ENCODE measurements around the gene ELF1.

DNA sequence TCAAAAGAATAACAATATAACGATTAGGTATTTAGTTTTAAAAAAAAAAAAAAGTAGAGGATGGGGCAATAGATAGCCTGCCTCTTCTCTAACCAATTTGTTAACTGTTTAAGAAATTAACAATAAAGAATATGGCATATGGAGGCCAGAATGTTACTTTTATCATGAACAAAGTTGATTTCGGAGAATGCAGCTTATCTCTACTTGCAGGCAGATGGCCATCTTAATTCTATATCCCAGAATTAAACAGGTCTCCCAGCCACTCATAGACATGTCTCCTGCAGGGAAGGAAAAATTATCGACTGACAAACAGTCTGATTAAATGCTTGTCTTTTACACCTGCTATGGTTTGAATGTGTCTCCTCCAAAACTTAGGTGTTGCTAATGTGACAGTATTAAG, 133.1 kb downstream of the ELF1 start:
- TF ChIP-seq ZNF396 (CRISPR knock-in tag; IDR thresholded peaks at IDR 0.05; ENCODE audit: borderline replicate concordance), result no peak
- TF ChIP-seq, protein P1, sequence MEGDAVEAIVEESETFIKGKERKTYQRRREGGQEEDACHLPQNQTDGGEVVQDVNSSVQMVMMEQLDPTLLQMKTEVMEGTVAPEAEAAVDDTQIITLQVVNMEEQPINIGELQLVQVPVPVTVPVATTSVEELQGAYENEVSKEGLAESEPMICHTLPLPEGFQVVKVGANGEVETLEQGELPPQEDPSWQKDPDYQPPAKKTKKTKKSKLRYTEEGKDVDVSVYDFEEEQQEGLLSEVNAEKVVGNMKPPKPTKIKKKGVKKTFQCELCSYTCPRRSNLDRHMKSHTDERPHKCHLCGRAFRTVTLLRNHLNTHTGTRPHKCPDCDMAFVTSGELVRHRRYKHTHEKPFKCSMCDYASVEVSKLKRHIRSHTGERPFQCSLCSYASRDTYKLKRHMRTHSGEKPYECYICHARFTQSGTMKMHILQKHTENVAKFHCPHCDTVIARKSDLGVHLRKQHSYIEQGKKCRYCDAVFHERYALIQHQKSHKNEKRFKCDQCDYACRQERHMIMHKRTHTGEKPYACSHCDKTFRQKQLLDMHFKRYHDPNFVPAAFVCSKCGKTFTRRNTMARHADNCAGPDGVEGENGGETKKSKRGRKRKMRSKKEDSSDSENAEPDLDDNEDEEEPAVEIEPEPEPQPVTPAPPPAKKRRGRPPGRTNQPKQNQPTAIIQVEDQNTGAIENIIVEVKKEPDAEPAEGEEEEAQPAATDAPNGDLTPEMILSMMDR (IDR thresholded peaks at IDR 0.05), result no peak
- TF ChIP-seq NR3C1 (CRISPR knock-in tag; conservative IDR thresholded peaks at IDR 0.05; ENCODE audit: low read depth), result no peak
- TF ChIP-seq ZNF317 (CRISPR knock-in tag; IDR thresholded peaks at IDR 0.05; ENCODE audit: borderline replicate concordance, low read depth), result no peak
- TF ChIP-seq NR1H2 (CRISPR knock-in tag; IDR thresholded peaks at IDR 0.05), result no peak
- TF ChIP-seq OVOL2 (CRISPR knock-in tag; IDR thresholded peaks at IDR 0.05; ENCODE audit: borderline replicate concordance), result no peak
- TF ChIP-seq KAT7 (CRISPR knock-in tag; IDR thresholded peaks at IDR 0.05; ENCODE audit: borderline replicate concordance), result no peak
- no peak for TF ChIP-seq TEAD1 (CRISPR knock-in tag; IDR thresholded peaks at IDR 0.05)
- TF ChIP-seq SP1 (CRISPR knock-in tag; conservative IDR thresholded peaks at IDR 0.05), result no peak
- no peak for TF ChIP-seq ZNF423 (CRISPR knock-in tag; IDR thresholded peaks at IDR 0.05)

Data from WTC11 (cell line).